ENCODE measurements around the gene P2RY13. TPM values are rescaled to one million over a fixed set of nuclear protein-coding genes. Genes with fewer than 3 reads are reported as not detected.

P2RY13 gene
- polyA plus RNA-seq, 1 donor, result 1.1 TPM

- DNase-seq (ENCODE audit: low read depth), result no peak
These were observed 9.2 kb downstream of the P2RY13 start for GRCh38 chr3:151320131-151320530.

DNA sequence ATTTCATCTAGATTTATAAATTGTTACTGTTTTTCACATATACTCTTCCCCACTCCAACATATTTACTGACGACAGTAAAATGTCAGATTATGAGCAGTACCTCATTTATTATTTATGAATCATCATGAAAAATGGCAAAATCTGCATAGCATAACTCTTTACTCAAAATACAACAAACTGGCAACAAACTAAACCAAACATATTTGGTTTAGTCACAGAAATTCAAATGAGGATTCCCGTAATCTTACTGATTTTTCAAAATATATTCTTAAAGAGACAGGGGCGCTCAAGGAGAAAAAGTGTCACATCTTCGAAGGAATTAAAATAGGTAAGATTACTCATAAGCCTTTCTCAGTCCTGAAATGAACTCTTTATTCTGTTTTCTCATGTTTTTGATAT is 9.7 kb downstream of the P2RY13 start:
- no peak for DNase-seq (ENCODE audit: low read depth)

DNA sequence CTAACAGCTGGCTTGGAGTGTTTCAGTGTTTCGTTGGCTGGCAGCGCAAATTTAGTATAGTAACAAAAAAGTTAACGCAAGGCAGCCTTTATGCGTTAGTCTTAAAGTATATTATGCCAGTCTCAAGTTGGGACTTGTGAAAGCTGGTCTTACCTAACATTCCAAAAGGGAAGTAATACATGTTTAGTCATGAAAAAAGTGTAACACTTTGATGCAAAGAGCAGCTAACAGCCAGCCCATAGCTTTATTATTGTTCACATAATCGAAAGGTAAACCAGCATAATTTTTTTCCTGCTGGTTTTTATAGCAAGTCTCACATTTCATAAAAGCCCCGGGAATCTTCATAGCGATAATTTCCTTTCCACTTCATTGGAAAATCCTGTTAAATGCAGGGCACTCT is 10.4 kb downstream of the P2RY13 start:
- no peak for DNase-seq (ENCODE audit: low read depth)

GRCh38 chr3:151318313-151318712 is 11.0 kb downstream of the P2RY13 start:
- DNase-seq (ENCODE audit: low read depth), result no peak

GRCh38 chr3:151316267-151316991 is 12.9 kb downstream of the P2RY13 start, which contains the start of gene GPR87:
Gene GPR87 (minus strand): TSS chr3:151316820. CDS start chr3:151300100, 16,720 bp downstream.
- DNase-seq (ENCODE audit: low read depth), result no peak

- DNase-seq (ENCODE audit: low read depth), result no peak
These were observed 13.5 kb downstream of the P2RY13 start for GRCh38 chr3:151315846-151316245.

DNA sequence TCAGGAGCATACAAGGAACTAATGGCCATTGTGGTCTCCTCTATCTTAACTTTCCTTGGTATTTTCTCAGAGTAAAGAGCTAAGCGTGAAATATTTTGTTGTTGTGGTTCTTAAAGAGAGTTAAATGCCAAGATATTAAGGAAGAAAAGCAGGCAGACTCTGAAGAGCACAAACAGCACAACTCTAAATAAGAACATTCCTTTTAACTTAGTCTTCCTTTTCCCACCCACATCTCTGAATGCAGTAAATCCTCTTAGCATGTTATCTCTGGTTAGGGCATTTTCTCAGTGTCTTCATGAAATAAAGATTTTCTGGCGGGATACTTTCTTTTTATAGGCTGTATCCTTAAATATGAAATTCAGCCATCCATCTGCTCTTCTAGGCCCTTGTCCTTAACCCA is 14.2 kb downstream of the P2RY13 start:
- DNase-seq (ENCODE audit: low read depth), result no peak

DNA sequence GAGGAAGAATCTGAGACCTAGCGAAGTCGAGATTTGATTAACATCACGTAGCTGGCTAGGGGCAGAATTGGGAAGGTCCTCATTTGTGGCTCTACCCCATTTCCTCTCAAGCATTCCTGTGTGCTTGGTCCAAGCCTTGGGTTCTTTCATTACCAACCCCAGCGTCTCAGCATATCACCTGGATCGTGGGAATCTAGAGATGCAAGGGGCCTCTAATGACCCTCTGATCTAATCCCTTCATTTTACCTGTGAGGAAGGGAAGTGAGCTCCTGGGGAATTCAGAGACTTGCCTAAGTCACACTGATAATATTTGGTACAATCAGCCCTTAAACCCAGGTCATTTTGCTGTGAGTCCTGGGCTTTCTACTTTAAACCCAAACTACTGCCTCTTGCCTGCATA is 14.8 kb downstream of the P2RY13 start:
- no peak for DNase-seq (ENCODE audit: low read depth)

GRCh38 chr3:151314137-151314536 is 15.2 kb downstream of the P2RY13 start:
- DNase-seq (ENCODE audit: low read depth), result no peak

GRCh38 chr3:151312972-151313371 is 16.4 kb downstream of the P2RY13 start:
- no peak for DNase-seq (ENCODE audit: low read depth)

DNA sequence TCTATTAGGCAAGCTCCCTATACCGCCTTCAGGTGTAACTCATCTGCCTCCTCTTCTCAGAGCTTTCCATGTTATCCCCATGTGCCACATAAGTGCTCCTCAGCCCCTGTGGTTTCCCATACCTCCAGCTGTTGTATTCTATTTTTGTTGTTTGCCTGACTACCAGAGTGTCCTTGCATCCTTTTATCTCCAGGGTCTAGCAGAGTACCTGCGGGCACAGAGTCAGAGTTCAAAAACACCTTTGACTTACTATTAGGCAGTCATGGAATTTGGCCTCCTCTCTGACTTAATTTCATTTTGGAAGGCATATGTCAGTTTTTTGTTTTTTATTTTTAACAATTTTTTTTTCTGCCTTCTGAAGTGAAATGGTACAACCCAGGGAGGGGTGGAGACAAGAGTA is 19.8 kb downstream of the P2RY13 start:
- no peak for DNase-seq (ENCODE audit: low read depth)

GRCh38 chr3:151307583-151308488 is 21.5 kb downstream of the P2RY13 start:
- no peak for DNase-seq (ENCODE audit: low read depth)

- DNase-seq (ENCODE audit: low read depth), result no peak
These were observed 22.2 kb downstream of the P2RY13 start for GRCh38 chr3:151307131-151307530.

- DNase-seq (ENCODE audit: low read depth), result no peak
These were observed 23.1 kb downstream of the P2RY13 start for GRCh38 chr3:151306168-151306810.

- DNase-seq (ENCODE audit: low read depth), result no peak
These were observed 23.6 kb downstream of the P2RY13 start for GRCh38 chr3:151305775-151306151.

GRCh38 chr3:151305060-151305774 is 24.1 kb downstream of the P2RY13 start:
- no peak for DNase-seq (ENCODE audit: low read depth)

GRCh38 chr3:151303751-151304150 is 25.6 kb downstream of the P2RY13 start:
- no peak for DNase-seq (ENCODE audit: low read depth)

- no peak for DNase-seq (ENCODE audit: low read depth)
These were observed 27.6 kb downstream of the P2RY13 start for GRCh38 chr3:151301787-151302186.

GRCh38 chr3:151300539-151300938 is 28.8 kb downstream of the P2RY13 start:
- DNase-seq (ENCODE audit: low read depth), result no peak

DNA sequence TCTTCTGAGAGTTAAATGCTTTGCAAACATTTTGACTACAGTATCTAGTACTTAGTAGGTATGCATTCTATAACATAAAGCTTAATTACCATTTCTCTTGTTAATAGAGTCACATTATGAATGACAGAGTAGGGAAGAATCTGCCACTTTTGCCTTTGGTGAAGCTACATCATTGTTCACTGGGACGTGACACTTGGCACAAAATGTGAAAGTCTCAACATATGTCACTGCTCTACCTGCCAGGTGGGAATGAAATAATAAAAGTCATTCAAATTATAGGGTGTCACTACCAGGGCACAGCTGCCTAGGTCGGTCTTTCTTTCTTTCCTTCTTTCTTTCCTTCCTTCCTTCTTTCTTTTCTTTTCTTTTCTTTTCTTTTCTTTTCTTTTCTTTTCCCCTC is 30.3 kb downstream of the P2RY13 start:
- DNase-seq (ENCODE audit: low read depth), result no peak

DNA sequence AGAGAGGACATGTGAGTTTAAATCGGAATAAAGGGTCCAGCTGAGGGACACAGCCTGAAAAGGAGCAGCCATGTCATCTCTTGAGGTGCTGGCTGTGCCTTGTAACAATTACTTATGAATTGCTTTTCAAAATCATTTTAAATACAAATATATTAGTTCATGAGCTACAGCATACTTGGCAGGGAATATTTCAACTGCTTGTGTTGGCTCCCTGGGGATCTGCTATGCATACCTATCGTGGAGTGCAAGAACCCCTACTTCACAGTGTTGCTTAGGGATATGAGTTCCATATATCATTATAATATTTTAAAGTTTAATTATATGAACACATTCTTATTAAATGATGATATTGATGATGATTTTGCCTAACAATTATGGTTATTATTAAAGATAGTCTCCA is 31.9 kb downstream of the P2RY13 start:
- no peak for DNase-seq (ENCODE audit: low read depth)

DNA sequence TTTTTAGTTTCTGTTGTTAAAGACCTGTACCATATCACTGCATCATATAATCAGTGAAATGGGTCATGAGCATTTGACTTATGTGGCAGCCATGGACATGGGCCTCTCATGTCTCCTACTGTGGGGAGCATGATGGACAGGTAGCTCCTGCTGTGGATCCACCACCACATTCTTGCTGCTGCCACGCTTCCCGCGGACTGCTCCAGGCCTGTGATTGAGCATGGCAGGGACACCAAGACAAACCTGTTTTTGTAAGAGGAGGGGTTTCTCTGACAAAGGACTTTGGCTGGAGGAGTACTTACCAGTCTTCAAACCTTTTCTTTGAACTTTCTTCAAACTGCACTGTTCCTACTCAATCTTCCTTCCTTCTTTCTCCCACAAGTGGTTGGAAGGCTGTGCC is 33.1 kb downstream of the P2RY13 start:
- DNase-seq (ENCODE audit: low read depth), result no peak
